LNCAP (cell line): ENCODE measurements around the gene TAB2.

Source experiments
- TF ChIP-seq, protein P1 (sequence below): fragments of 450-650 bp; IDR thresholded peaks from 2 replicates; pipeline ENCODE4 v1.5.1; 2017; ENCODE audit warnings: mild to moderate bottlenecking

TAB2 gene

DNA sequence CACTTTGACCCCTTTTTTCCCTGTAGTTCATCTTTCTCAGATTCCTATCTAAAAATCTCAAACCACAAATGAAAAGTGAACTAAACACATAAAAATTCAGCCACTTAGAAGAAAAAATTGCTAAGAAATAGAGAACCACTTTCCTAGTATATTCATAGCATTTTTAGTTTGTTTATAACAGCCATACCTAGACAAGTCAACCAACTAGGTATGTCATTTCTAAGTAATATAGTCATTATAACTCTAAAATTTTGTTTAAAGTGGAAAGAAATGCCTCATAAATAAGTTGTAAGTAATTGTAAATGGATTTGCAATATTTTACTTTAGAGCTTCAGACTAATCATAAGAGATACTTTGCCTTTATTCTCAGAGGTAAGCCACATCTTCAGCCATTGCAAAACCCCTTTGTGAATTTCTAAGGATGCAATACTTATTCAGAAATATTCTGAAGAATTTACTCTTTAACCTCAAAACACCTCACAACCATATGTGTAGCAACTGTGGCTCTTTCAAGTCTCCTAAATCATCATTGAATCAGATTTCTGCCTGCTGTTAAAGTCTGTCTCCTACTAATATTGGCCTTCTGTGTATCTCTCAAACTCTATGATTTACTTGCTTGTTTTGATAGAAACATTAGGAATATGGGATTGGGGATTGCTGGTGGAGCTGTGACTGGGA, 75.6 kb downstream of the TAB2 start:
- TF ChIP-seq, protein P1, sequence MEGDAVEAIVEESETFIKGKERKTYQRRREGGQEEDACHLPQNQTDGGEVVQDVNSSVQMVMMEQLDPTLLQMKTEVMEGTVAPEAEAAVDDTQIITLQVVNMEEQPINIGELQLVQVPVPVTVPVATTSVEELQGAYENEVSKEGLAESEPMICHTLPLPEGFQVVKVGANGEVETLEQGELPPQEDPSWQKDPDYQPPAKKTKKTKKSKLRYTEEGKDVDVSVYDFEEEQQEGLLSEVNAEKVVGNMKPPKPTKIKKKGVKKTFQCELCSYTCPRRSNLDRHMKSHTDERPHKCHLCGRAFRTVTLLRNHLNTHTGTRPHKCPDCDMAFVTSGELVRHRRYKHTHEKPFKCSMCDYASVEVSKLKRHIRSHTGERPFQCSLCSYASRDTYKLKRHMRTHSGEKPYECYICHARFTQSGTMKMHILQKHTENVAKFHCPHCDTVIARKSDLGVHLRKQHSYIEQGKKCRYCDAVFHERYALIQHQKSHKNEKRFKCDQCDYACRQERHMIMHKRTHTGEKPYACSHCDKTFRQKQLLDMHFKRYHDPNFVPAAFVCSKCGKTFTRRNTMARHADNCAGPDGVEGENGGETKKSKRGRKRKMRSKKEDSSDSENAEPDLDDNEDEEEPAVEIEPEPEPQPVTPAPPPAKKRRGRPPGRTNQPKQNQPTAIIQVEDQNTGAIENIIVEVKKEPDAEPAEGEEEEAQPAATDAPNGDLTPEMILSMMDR = no peak

DNA sequence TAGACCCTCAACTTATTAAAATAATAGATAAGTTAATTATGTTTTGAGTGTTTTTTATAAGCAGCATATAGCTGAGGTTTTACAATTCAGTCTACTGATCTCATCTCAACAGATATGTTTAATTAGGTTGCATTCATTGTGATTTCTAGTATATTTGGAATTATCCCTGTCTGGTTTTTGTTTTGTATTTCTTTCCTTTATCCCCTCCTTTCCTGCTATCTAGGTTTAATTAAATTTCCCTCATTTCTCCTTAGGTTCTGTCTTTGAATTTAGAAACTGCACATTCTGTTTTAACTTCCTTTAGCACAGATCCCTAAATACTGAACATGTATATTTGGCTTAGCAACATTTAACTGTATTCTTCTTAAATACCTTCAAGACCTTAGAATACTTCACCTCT, 77.7 kb downstream of the TAB2 start:
- TF ChIP-seq, protein P1 = no peak

DNA sequence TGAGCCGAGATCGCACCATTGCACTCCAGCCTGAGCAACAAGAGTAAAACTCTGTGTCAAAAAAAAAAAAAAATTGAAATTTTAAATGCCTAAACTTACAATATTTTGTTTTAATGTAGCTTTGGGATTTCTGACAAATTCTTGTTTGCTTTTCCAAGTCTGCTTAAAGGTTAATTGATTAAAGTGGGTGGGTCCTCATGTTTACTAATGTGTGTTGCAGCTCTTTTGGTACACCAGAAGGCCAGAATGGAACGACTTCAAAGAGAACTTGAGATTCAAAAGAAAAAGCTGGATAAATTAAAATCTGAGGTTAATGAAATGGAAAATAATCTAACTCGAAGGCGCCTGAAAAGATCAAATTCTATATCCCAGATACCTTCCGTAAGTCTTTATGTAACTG, 79.9 kb downstream of the TAB2 start:
- TF ChIP-seq, protein P1 = no peak

DNA sequence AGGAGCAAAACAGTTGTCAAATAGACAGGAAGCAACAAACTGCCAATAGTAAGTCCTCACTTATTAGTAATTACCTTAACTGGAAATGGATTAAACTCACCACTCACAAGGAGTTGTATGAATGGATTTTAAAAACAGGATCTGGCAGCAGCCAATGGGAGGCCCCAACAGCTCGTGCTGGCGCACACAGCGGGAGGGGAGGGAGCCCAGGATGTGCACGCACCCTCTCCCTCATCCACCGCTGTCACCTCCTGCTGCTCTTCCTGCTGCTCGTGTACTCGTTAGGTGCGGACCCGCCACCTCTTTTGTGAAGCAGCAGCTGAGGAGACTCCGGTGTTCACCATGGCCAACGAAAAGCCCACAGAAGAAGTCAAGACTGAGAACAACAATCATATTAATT, 82.5 kb downstream of the TAB2 start, which contains the start of gene SUMO4:
TSS of gene SUMO4 (plus strand) at position 213 of the 400 bp plus-strand sequence. CDS start at position 343, 130 bp downstream.
- TF ChIP-seq, protein P1 = no peak

DNA sequence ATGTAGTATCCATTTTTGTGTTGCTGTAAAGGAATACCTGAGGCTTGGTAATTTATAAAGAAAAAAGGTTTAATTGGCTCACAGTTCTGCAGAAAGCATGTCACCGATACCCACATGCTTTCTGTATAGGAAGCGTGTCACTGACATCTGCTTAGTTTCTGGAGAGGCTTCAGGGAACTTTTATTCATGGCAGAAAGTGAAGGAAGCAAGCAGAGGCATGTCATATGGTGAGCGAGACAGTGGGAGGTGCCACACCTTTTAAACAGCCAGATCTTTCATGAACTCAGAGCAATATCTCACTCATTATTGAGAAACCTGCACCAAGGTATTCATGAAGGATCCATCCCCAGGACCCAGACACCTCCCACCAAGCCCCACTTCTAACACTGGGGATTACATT, 86.0 kb downstream of the TAB2 start:
- TF ChIP-seq, protein P1 = no peak

DNA sequence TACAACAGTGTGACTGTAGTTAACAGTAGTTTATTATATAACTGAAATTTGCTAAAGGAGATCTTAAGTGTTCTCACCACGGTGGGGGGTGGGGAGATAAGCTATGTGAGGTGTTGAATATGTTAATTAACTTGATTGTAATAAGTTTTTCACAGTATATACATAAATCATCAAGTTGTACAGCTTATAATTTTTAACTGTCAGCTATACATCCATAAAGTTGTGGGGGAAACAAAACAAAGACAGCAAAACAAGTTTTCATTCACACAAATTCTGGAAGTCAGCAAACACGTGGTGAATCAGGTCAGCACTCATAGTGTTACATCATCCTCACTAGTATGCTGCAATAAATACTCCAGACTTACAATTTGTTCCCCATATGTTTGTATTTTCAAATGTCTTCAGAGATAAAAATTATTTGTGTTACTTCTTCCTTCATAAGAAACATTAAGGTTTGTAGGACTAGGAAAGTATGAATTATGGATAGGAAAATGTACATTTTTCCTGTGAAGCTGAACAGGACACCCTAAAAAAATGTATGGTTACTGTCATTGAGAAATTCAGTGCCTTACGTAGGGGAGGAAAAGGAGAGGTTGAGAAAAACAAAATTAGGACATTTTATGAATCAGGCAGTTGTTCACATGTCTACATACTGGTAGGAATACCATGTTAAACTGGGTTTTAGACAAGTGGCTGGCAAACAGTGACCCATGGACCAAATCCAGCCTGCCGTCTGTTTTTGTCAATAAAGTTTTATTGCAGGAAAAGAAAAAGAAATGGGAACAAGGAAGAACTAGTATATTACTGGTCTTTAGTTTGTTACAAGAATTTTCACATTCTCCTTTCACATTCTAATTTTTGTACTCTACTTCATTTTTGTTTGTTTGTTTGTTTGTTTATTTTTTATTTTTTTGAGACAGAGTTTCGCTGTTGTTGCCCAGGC, 88.6 kb downstream of the TAB2 start:
- TF ChIP-seq, protein P1 = no peak

DNA sequence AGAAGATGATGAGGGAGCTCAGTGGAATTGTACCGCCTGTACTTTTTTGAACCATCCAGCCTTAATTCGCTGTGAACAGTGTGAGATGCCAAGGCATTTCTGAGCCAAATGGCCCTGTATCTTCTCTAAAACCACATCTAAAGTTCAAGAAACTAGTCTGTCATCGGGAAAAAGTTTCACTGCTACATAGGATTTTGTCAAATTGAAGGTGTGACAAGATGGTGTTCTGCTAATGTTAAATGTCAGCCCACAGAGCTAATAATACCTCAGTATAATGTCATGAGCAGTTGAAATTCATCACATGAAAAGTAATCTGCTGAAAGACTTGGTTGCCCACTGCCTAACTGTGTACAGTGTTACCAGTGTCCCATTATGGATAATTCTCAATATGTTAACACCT, 92.1 kb downstream of the TAB2 start:
- TF ChIP-seq, protein P1 = no peak
